ENCODE results near the gene DYNC1I1. TPM values are rescaled to one million over a fixed set of nuclear protein-coding genes. Genes with fewer than 3 reads are reported as not detected.

DYNC1I1 gene
- total RNA-seq, 3 donors from 2014 or later (not counting 1 experiment from before 2014, with no cell fraction given) = not detected

- DNase-seq = no peak
- Mint-ChIP-seq H3K9me3 (no peaks in the 10 kb centered on the region), H3K4me1 (no peaks in the 10 kb centered on the region), H3K4me3 (no peak overlapping the region), H3K27ac (no peak overlapping the region), H3K27me3 (ENCODE audit: low read depth in 2 of 2) (peaks cover 3 to 6% of the 10 kb centered on the region in 2 donors), H3K36me3 (no peaks in the 10 kb centered on the region)
- intact Hi-C loops (cut with micrococcal nuclease) = no loop called here
- ATAC-seq = no peak
- no peaks in the 10 kb centered on the region for H3K36me3 ChIP-seq (ENCODE audit: control insufficient read depth, insufficient read depth, low read length)
- H3K9me3 ChIP-seq (ENCODE audit: control insufficient read depth, insufficient read depth, low read length) = no peaks in the 10 kb centered on the region
- 70% methylated on average over 1 of the region's 4 CpGs for WGBS (ENCODE audit: insufficient coverage)
- no peak for TF ChIP-seq CTCF (IDR thresholded peaks at IDR 0.05)
- H3K27ac ChIP-seq (ENCODE audit: low read length) = no peak overlapping the region
- H3K4me3 ChIP-seq (ENCODE audit: low read length) = no peak overlapping the region
- H3K4me1 ChIP-seq (ENCODE audit: control insufficient read depth, insufficient read depth, low read length) = no peaks in the 10 kb centered on the region
- no peaks in the 10 kb centered on the region for H3K27me3 ChIP-seq (ENCODE audit: control insufficient read depth, insufficient read depth, low read length)
Observed at GRCh38 chr7:95730493-95731280, 41.7 kb upstream of the DYNC1I1 start.

GRCh38 chr7:95736635-95737034 lies 35.7 kb upstream of the DYNC1I1 start:
- H3K9me3 Mint-ChIP-seq = no peaks in the 10 kb centered on the region
- Histone ChIP-seq H3K4me3 (ENCODE audit: low read length) (no peak overlapping the region), H3K36me3 (ENCODE audit: control insufficient read depth, insufficient read depth, low read length) (no peaks in the 10 kb centered on the region), H3K9me3 (ENCODE audit: control insufficient read depth, insufficient read depth, low read length) (no peaks in the 10 kb centered on the region), H3K4me1 (ENCODE audit: control insufficient read depth, insufficient read depth, low read length) (no peaks in the 10 kb centered on the region), H3K27ac (ENCODE audit: low read length) (no peak overlapping the region), H3K27me3 (ENCODE audit: control insufficient read depth, insufficient read depth, low read length) (no peaks in the 10 kb centered on the region)
- no peaks in the 10 kb centered on the region for H3K4me1 Mint-ChIP-seq
- no peak overlapping the region for H3K27ac Mint-ChIP-seq
- 52% methylated on average over 3 of the region's 3 CpGs for WGBS (ENCODE audit: insufficient coverage)
- TF ChIP-seq CTCF (IDR thresholded peaks at IDR 0.05) = no peak
- DNase-seq (no peak), ATAC-seq (no peak)
- intact Hi-C loops (cut with micrococcal nuclease) = no loop called here
- no peak overlapping the region for H3K4me3 Mint-ChIP-seq
- no peaks in the 10 kb centered on the region for H3K36me3 Mint-ChIP-seq
- peaks cover 9 to 24% of the 10 kb centered on the region in 2 donors for H3K27me3 Mint-ChIP-seq (ENCODE audit: low read depth in 2 of 2)

GRCh38 chr7:95737828-95738505 lies 34.4 kb upstream of the DYNC1I1 start:
- H3K36me3 ChIP-seq (ENCODE audit: control insufficient read depth, insufficient read depth, low read length) = no peaks in the 10 kb centered on the region
- 86% methylated on average over 3 of the region's 3 CpGs for WGBS (ENCODE audit: insufficient coverage)
- Mint-ChIP-seq H3K4me3 (no peak overlapping the region), H3K36me3 (no peaks in the 10 kb centered on the region), H3K4me1 (no peaks in the 10 kb centered on the region), H3K27ac (no peak overlapping the region), H3K9me3 (no peaks in the 10 kb centered on the region), H3K27me3 (ENCODE audit: low read depth in 2 of 2) (peaks cover 12 to 34% of the 10 kb centered on the region in 2 donors)
- H3K27me3 ChIP-seq (ENCODE audit: control insufficient read depth, insufficient read depth, low read length) = no peaks in the 10 kb centered on the region
- no peak for TF ChIP-seq CTCF (IDR thresholded peaks at IDR 0.05)
- H3K4me1 ChIP-seq (ENCODE audit: control insufficient read depth, insufficient read depth, low read length) = no peaks in the 10 kb centered on the region
- no peak for ATAC-seq
- no peak overlapping the region for H3K27ac ChIP-seq (ENCODE audit: low read length)
- H3K4me3 ChIP-seq (ENCODE audit: low read length) = no peak overlapping the region
- intact Hi-C loops (cut with micrococcal nuclease) = no loop called here
- H3K9me3 ChIP-seq (ENCODE audit: control insufficient read depth, insufficient read depth, low read length) = no peaks in the 10 kb centered on the region
- no peak for DNase-seq

All from natural killer cell (primary cell).